OCI-LY1 (cell line): Measurements from ENCODE around the gene TMEM200B.

Source experiments
- H2AFZ ChIP-seq: fragments of 200-600 bp; sonication (generic), shearing (Covaris generic); 2 replicates; pipeline ENCODE4 v1.6.0; 2014; ENCODE audit warnings: antibody characterized with exemption, mild to moderate bottlenecking, low read length
- H3F3A ChIP-seq: fragments of 200-600 bp; sonication (generic), shearing (Covaris generic); 2 replicates; pipeline ENCODE4 v1.6.0; 2014; ENCODE audit warnings: mild to moderate bottlenecking, antibody characterized with exemption, low read length, moderate library complexity; ENCODE audit not compliant: insufficient read depth
- H3K27ac ChIP-seq: fragments of 200-600 bp; sonication (generic); 2 replicates; pipeline ENCODE4 v1.5.1; 2014; ENCODE audit warnings: low read length, mixed run types, mild to moderate bottlenecking, low read depth; ENCODE audit not compliant: poor library complexity, severe bottlenecking
- H3K27me3 ChIP-seq: fragments of 200-600 bp; sonication (generic); 2 replicates; pipeline ENCODE4 v1.6.0; 2014; ENCODE audit warnings: antibody characterized with exemption, mild to moderate bottlenecking, low read length, moderate library complexity; ENCODE audit not compliant: insufficient read depth
- H3K36me3 ChIP-seq: fragments of 200-600 bp; sonication (generic); 2 replicates; pipeline ENCODE4 v1.6.1; 2014; ENCODE audit warnings: mild to moderate bottlenecking, antibody characterized with exemption, low read length, moderate library complexity, mixed read lengths; ENCODE audit not compliant: insufficient read depth
- H3K4me1 ChIP-seq: fragments of 200-600 bp; sonication (generic); 2 replicates; pipeline ENCODE4 v1.5.1; 2014; ENCODE audit warnings: mild to moderate bottlenecking, low read length, moderate library complexity; ENCODE audit not compliant: insufficient read depth, severe bottlenecking
- H3K4me2 ChIP-seq: fragments of 200-600 bp; sonication (generic), shearing (Covaris generic); 2 replicates; pipeline ENCODE4 v1.6.1; 2014; ENCODE audit warnings: low read length
- H3K4me3 ChIP-seq: fragments of 200-600 bp; sonication (generic); 2 replicates; pipeline ENCODE4 v1.5.1; 2014; ENCODE audit warnings: low read length, low read depth, mild to moderate bottlenecking, mixed read lengths; ENCODE audit not compliant: poor library complexity, severe bottlenecking
- H3K79me2 ChIP-seq: fragments of 200-600 bp; shearing (Covaris generic); 2 replicates; pipeline ENCODE4 v1.6.1; 2016; ENCODE audit warnings: mixed run types, low read length, mixed read lengths; ENCODE audit not compliant: insufficient read depth
- H3K9ac ChIP-seq: fragments of 200-600 bp; sonication (generic), shearing (Covaris generic); 2 replicates; pipeline ENCODE4 v1.6.1; 2014; ENCODE audit warnings: mild to moderate bottlenecking, low read length, mixed read lengths
- H3K9me2 ChIP-seq: fragments of 200-600 bp; sonication (generic), shearing (Covaris generic); 2 replicates; pipeline ENCODE4 v1.6.1; 2014; ENCODE audit warnings: low read depth, mild to moderate bottlenecking, low read length, mixed read lengths
- H3K9me3 ChIP-seq: fragments of 200-600 bp; shearing (Covaris generic); 2 replicates; pipeline ENCODE4 v1.6.1; 2014; ENCODE audit warnings: low read length, mixed read lengths
- H4K20me1 ChIP-seq: fragments of 200-600 bp; sonication (generic), shearing (Covaris generic); 2 replicates; pipeline ENCODE4 v1.6.0; 2016; ENCODE audit warnings: mild to moderate bottlenecking, low read length; ENCODE audit not compliant: insufficient read depth
- EZH2 ChIP-seq: fragments of 200-600 bp; sonication (generic), shearing (Covaris generic); IDR thresholded peaks from 2 replicates; pipeline ENCODE4 v1.8.0; 2017; ENCODE audit warnings: borderline replicate concordance, mixed run types, mild to moderate bottlenecking, antibody characterized with exemption, low read length, moderate library complexity, mixed read lengths
- TF ChIP-seq, protein P1 (sequence below): fragments of 200-600 bp; sonication (generic), shearing (Covaris generic); IDR thresholded peaks from 2 replicates; pipeline ENCODE4 v1.5.1; 2017; ENCODE audit warnings: mild to moderate bottlenecking, antibody characterized with exemption, low read length, moderate library complexity, mixed read lengths

The TMEM200B gene

DNA sequence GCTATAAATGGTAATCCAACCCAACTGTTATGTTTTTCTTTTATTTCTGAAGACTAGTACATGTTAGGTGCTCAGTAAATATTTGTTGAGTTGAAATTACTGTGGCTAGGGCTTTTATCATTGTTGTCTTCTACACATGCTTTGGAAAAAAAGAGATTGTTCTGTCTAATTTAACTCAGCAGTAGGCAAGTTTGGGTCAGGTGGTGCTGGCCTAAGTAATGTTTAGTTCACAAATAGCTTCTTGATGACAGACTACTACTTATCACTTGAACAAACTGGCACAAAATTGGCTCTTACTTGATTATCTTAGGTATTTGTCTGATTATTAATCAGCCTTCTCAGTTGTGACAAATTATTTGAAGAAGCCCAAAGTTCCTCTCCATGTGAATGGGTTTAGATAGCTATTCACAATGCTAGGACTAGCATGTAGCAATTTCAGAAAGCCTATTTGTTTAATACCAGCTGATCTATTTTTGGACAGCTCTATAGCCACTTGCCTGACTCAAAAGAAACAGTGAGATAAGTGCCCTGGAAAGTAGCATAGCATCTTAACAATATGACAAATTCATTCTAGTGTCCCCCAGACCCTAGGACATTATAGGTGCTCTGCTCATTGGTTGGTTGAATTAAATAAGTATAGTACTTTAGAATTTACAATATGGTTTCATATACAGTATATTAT, 32.6 kb downstream of the TMEM200B start:
- peaks cover 43% of the 10 kb centered on the region for H3K36me3 ChIP-seq
- no peaks in the 10 kb centered on the region for H3K27me3 ChIP-seq
- no peaks in the 10 kb centered on the region for H3K4me1 ChIP-seq
- no peaks in the 10 kb centered on the region for H3K9me3 ChIP-seq
- H4K20me1 ChIP-seq = no peaks in the 10 kb centered on the region
- no peak for TF ChIP-seq EZH2
- TF ChIP-seq, protein P1, sequence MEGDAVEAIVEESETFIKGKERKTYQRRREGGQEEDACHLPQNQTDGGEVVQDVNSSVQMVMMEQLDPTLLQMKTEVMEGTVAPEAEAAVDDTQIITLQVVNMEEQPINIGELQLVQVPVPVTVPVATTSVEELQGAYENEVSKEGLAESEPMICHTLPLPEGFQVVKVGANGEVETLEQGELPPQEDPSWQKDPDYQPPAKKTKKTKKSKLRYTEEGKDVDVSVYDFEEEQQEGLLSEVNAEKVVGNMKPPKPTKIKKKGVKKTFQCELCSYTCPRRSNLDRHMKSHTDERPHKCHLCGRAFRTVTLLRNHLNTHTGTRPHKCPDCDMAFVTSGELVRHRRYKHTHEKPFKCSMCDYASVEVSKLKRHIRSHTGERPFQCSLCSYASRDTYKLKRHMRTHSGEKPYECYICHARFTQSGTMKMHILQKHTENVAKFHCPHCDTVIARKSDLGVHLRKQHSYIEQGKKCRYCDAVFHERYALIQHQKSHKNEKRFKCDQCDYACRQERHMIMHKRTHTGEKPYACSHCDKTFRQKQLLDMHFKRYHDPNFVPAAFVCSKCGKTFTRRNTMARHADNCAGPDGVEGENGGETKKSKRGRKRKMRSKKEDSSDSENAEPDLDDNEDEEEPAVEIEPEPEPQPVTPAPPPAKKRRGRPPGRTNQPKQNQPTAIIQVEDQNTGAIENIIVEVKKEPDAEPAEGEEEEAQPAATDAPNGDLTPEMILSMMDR = no peak
- no peak overlapping the region for H3K27ac ChIP-seq
- H3K9me2 ChIP-seq = no peaks in the 10 kb centered on the region
- no peaks in the 10 kb centered on the region for H3F3A ChIP-seq
- H3K4me2 ChIP-seq = no peak overlapping the region
- no peak overlapping the region for H2AFZ ChIP-seq
- H3K79me2 ChIP-seq = no peaks in the 10 kb centered on the region
- no peak overlapping the region for H3K9ac ChIP-seq
- H3K4me3 ChIP-seq = no peak overlapping the region

DNA sequence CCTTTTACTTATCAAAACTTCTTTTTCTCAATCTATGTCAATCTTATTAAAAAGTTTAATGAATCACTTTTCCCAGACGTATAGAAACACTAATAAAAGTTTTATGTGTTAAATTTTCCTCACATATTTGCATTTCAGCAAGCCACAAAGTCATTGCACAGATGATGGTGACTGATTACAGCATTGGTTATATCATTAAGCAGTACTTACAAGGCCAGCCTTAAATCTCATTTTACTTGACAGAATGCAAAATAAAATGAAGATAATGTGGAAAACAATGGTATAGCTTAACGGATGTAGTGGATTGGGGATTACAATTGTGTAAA, 39.5 kb downstream of the TMEM200B start:
- H3K9ac ChIP-seq = no peak overlapping the region
- no peaks in the 10 kb centered on the region for H3K27me3 ChIP-seq
- no peaks in the 10 kb centered on the region for H4K20me1 ChIP-seq
- H3K27ac ChIP-seq = no peak overlapping the region
- H3K9me2 ChIP-seq = no peaks in the 10 kb centered on the region
- H3K4me2 ChIP-seq = no peak overlapping the region
- H3K4me1 ChIP-seq = no peaks in the 10 kb centered on the region
- peaks cover 29% of the 10 kb centered on the region; the same call in 1 of the 2 replicates for H3K36me3 ChIP-seq
- H2AFZ ChIP-seq = no peak overlapping the region
- TF ChIP-seq, protein P1 = no peak
- TF ChIP-seq EZH2 = no peak
- H3K4me3 ChIP-seq = no peak overlapping the region
- H3K79me2 ChIP-seq = no peaks in the 10 kb centered on the region
- no peaks in the 10 kb centered on the region for H3K9me3 ChIP-seq
- no peaks in the 10 kb centered on the region for H3F3A ChIP-seq

DNA sequence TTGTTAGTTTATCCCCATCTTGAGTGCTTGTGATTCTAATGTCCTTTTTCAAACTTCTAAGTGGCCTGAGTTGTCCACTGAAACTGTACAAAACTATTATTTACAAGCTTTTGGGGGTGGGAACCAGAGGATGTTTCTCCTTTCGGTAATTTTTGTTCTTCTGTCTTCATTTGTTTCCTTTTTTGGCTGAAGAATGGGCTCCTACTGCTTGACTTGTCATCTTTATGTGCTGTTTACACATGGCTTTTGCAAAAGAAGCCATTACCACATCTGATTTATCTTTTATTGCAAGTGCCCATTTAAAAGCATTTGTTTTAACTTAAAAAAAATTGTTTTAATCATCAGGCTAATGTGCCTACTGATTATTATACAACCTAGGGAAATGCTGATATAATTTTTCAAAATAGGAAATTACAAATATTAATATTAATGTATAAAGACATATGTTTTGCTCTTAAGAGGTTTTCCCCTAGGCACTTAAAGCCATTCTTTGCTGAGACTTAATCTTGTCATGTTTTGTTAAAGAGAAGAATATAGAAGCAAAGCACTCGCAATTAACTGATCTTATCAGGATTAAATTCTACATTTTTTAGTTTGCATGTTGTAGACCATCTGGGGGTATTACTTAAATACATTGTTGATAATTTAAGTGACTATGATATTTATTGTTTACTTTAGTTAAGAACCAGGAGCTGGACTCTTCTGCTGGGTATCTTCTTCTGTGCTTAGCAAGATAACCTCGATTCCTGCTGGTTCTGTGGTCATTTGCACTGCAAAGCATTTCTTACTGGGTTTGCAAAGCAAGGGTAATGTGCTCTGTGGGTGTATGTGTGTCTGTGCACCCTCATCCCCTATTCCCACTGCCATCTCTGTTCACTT, 40.1 kb downstream of the TMEM200B start:
- Histone ChIP-seq H2AFZ (no peak overlapping the region), H3K79me2 (no peaks in the 10 kb centered on the region), H3K4me2 (no peak overlapping the region), H3K9me3 (no peaks in the 10 kb centered on the region), H4K20me1 (no peaks in the 10 kb centered on the region), H3K4me1 (no peaks in the 10 kb centered on the region), H3K9me2 (no peaks in the 10 kb centered on the region), H3K9ac (no peak overlapping the region), H3K27ac (no peak overlapping the region), H3K27me3 (no peaks in the 10 kb centered on the region), H3K36me3 (peaks cover 26% of the 10 kb centered on the region; the same call in 1 of the 2 replicates), H3K4me3 (no peak overlapping the region), H3F3A (no peaks in the 10 kb centered on the region)
- TF ChIP-seq, protein P1 = no peak
- no peak for TF ChIP-seq EZH2
